GM12873 (cell line): ENCODE measurements around the gene TJP2.

Experiments used
- CTCF ChIP-seq: IDR thresholded peaks from 2 replicates; pipeline ENCODE4 v1.5.1; 2012; ENCODE audit warnings: low read depth, mild to moderate bottlenecking, moderate library complexity, low read length, control low read depth; ENCODE audit not compliant: insufficient read depth; ENCODE audit errors: missing control alignments

Gene TJP2

DNA sequence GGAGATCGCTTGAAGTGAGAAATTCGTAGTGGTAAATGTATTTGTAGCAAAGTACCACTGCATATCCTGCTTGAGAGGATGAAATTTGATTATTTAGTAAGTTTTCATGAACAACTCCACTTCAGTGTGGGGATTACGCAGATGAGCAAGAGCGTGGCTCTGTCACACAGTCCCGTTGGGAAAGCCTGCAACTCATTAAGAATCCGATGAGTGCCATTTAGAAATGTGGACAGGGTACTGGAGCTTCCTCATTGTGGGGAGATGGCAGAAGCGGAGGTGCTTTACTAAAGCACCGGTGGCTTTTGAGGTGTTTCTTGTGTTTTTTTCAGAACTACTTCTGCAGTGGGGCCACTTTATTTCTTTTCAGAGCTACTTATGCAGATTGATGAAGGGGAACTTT lies 1.4 kb downstream of the TJP2 start:
- TF ChIP-seq CTCF: no peak

GRCh38 chr9:69176471-69177171 lies 2.5 kb downstream of the TJP2 start:
- no peak for TF ChIP-seq CTCF

- TF ChIP-seq CTCF: no peak
These were observed 4.5 kb downstream of the TJP2 start for GRCh38 chr9:69178583-69179011.

DNA sequence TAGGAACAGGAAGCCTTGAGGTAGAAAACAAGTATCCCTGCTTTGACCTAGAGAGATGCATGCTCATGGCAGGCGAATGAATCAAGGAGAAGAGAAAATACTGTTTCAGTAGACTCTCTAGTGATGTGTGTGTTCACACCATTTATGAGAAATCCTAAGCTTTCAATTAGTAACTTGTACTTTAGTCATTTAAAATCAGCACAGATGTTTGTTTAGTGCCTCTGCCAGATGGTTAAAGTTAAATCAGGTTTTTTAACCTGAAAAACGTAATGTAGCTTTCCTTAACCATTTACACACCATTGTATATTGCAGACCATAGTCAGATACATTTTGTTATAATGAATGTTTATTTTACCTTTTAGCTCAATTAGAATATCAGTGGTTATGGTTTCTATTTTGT lies 5.0 kb downstream of the TJP2 start:
- TF ChIP-seq CTCF: no peak

- no peak for TF ChIP-seq CTCF
These were observed 6.1 kb downstream of the TJP2 start for GRCh38 chr9:69180200-69180599.

GRCh38 chr9:69180670-69181069 lies 6.6 kb downstream of the TJP2 start:
- TF ChIP-seq CTCF: no peak

DNA sequence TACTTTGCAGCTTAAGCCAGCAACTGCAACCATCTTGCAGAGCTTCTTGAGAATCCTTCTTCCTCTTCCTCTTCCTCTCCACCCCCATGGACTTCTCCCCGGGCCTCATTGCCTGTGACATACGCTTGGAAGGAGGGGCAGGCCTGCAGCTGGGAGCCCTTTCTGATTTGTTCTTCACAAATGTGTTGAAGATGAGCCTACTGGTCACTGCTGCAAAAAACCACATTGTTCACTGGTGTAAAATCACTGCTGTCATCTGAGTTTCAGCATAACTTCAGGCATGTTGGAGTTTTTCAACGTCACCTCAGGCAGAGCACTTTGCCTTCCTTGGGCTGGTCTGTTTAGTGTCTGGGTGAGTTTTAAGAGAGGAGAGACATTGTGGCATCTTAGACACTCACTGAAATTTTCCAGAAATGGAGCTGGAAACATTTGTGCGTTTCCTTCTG lies 7.9 kb downstream of the TJP2 start:
- no peak for TF ChIP-seq CTCF
